ENCODE measurements around the gene RRP1.

DNA sequence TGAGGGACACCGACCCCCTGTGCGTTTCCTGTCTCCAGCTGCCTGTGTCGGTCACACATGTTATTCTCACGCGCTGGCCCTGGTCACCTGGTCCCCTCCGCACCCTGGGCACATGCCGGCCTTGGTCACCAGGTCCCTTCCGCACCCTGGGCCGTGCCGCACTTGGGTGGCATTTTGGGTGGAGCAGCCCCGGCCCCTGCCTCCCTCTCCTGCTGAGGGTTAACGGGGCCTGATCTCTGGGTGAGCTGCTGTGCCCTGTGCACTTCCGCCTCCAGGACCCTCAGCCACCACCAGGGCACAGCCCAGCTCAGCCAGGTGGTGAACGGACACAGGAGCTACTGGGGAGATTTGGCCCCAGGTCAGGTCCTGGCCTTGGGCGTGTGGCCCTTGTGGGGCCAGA, 26.6 kb downstream of the RRP1 start:
- TF ChIP-seq RAD21 (conservative IDR thresholded peaks at IDR 0.05 in 1 of 2, IDR thresholded peaks at IDR 0.05 in 1 of 2), result no peak
- TF ChIP-seq, protein P1, sequence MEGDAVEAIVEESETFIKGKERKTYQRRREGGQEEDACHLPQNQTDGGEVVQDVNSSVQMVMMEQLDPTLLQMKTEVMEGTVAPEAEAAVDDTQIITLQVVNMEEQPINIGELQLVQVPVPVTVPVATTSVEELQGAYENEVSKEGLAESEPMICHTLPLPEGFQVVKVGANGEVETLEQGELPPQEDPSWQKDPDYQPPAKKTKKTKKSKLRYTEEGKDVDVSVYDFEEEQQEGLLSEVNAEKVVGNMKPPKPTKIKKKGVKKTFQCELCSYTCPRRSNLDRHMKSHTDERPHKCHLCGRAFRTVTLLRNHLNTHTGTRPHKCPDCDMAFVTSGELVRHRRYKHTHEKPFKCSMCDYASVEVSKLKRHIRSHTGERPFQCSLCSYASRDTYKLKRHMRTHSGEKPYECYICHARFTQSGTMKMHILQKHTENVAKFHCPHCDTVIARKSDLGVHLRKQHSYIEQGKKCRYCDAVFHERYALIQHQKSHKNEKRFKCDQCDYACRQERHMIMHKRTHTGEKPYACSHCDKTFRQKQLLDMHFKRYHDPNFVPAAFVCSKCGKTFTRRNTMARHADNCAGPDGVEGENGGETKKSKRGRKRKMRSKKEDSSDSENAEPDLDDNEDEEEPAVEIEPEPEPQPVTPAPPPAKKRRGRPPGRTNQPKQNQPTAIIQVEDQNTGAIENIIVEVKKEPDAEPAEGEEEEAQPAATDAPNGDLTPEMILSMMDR (IDR thresholded peaks at IDR 0.05), result no peak
- TF ChIP-seq, protein P2, sequence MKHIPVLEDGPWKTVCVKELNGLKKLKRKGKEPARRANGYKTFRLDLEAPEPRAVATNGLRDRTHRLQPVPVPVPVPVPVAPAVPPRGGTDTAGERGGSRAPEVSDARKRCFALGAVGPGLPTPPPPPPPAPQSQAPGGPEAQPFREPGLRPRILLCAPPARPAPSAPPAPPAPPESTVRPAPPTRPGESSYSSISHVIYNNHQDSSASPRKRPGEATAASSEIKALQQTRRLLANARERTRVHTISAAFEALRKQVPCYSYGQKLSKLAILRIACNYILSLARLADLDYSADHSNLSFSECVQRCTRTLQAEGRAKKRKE (CRISPR knock-in tag; IDR thresholded peaks at IDR 0.05; ENCODE audit: low read depth), result no peak
